ENCODE measurements around the gene FTCD.

The FTCD gene

DNA sequence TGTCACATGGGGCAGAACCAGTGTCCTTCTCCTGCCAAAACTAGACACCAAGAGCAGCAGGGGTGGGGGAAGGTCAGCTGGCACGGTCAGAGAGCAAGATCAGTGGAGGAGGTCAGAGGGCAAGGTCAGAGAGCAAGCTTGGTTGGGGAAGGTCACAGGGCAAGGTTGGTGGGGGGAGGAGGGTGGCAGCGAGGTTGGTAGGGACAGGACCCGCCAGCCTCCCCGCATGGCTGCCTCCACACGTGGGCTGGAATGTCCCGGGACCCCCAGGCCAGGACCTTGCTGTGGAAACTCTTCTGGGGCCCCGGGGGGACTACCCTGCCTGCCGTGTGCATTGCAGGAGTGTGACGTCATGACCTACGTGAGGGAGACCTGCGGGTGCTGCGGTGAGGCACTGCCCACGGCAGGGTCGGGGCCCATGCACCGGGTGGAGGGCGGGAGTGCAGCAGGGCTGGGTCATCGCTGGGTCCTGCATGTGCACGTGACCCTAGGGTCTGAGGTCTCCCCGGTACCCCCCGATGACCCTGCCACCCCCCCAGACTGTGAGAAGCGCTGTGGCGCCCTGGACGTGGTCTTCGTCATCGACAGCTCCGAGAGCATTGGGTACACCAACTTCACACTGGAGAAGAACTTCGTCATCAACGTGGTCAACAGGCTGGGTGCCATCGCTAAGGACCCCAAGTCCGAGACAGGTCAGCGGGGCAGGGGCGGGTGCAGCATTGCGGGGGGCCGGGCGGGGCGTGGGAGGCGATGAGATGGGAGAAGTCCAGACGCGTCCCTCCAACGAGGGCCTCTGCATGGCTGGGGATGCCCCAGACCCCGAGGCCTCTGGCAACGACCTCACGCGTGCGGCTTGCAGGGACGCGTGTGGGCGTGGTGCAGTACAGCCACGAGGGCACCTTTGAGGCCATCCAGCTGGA, 30.2 kb downstream of the FTCD start:
- no peak overlapping the region for H3K4me3 ChIP-seq (ENCODE audit: low read depth, low read length)

DNA sequence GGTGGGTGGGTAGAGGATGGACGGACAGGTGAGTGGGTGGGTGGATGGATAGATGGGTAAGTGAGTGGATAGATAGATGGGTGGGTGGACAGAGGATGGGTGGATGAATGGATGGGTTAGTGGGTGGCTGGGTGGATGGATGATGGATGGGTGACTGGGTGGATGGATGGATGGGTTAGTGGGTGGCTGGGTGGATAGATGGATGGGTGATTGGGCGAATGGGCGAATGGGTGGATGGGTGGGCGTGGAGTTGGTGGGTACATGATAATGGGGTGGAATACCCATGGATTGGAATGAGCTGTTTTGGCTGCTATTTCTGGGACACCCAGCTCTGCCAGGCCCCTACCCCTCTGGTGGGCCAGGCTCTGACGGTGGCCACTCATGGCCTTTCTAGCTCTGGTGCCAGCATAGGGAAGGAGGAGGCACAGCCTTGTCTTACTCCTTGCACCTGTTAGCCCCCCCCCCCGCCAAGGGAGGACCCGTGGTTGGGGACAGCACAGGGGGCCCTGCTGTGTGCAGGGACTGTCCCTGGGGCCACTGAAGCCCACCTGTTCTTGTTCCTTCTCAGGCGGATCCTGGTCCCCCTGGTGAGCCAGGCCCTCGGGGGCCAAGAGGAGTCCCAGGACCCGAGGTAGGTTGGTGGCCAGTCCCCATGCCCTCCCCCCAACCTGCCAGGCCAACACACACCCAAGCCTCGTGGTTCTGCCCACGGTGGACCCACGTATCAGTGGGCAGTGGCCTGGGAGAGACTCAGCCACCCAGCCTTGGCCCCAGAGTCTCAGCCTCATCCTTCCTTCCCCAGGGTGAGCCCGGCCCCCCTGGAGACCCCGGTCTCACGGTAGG, 31.1 kb downstream of the FTCD start:
- no peak overlapping the region for H3K4me3 ChIP-seq (ENCODE audit: low read depth, low read length)

DNA sequence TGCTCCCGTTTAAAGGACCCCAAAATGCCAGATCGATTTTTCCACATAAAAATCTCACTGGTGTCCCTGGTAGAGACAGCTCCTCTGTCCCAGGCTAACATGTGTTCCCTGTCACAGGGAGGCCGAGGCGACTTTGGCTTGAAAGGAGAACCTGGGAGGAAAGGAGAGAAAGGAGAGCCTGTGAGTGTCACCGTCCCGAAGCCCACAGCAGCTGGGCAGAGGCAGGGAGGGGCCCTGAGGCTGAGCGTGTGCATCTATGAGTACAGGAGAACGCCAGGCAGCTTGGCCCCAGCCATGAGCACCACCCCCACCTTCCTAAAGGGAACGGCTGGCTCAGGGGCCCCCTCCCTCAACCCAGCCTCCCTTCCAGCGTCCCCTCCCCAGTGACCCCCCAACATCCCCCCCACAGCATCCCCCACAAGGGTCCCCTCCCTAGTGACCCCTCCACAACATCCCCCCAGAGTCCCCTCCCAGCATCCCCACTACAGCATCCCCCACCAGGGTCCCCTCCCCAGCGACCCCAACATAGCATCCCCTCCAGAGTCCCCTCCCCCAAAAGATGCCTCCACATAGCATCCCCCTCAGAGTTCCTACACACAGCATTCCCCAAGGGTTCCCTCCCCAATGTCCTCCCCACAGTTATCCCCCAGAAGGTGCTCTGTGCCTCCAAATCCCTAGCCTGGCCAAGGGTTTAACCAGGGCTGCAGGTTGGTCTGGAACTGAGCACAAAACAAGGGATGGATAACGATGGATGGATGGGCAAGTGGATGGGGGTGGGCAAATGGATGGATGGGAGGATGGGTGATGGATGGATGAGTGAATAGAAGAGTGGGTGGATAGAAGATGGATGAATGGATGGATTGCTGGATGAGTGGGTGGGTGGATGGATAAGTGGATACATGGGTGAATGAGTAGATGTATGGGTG, 32.4 kb downstream of the FTCD start:
- H3K4me3 ChIP-seq (ENCODE audit: low read depth, low read length), result no peak overlapping the region

DNA sequence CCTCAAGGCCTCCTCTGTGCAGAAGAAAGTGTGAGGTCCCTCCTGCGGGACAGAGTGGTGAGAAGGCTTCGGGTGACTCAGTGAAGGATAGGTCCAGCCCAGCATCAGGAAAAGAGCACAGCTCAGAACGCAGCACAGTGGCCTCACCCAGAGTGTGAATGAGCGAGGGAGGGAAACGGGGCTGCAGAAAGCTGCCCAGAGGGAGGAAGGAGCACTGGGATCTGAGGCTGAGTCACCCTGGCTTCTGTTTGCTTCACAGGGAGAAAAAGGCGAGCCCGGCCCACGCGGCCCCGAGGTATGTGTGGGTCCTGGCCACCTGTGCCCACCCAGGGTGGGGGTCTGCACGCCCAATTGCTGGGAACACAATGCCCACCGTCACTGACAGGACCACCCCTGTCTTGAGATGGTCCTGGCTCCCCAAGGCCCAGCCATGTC, 33.1 kb downstream of the FTCD start:
- H3K4me3 ChIP-seq (ENCODE audit: low read depth, low read length), result no peak overlapping the region

DNA sequence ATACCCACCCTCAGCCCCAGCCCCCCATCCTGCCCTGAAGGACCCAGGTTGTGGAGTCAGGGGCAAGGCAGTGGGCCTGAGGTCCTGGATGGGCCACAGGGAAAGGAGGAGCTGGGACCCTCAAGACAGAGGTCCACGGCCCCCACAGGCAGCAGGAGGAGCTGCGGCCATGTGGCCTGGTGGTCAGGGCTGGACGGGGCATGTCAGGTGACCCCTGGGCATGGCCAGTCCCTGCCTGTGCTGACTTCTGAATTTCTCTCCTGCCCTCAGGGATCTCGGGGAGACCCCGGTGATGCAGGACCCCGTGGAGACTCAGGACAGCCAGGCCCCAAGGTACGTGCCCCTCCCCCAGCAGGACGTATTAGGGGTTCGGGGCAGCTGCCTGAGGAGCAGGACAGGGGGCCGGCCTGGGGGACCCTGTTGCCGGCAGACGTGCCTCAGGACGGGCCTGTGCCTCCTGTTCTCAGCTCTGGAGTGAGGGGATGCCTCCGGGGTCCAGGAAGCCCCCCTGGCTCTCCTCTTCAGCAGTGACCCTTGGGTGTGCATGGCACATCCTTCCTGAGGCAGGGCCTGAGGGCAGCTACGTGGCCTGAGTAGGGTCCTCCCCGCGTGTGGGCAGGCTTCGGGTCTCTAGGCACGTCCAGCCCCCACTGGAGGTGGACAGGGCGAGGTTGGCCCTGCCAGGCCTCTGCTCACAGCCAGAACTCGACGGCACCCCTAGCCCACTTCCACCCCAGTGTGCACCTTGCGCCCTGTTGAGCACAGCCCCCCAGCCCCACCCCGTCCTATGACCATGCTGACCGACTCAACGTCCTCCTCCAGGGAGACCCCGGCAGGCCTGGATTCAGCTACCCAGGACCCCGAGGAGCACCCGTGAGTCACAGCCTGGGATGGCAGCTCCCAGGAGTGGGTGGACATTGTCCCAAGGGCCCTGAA, 33.8 kb downstream of the FTCD start:
- H3K4me3 ChIP-seq (ENCODE audit: low read depth, low read length), result no peak overlapping the region

DNA sequence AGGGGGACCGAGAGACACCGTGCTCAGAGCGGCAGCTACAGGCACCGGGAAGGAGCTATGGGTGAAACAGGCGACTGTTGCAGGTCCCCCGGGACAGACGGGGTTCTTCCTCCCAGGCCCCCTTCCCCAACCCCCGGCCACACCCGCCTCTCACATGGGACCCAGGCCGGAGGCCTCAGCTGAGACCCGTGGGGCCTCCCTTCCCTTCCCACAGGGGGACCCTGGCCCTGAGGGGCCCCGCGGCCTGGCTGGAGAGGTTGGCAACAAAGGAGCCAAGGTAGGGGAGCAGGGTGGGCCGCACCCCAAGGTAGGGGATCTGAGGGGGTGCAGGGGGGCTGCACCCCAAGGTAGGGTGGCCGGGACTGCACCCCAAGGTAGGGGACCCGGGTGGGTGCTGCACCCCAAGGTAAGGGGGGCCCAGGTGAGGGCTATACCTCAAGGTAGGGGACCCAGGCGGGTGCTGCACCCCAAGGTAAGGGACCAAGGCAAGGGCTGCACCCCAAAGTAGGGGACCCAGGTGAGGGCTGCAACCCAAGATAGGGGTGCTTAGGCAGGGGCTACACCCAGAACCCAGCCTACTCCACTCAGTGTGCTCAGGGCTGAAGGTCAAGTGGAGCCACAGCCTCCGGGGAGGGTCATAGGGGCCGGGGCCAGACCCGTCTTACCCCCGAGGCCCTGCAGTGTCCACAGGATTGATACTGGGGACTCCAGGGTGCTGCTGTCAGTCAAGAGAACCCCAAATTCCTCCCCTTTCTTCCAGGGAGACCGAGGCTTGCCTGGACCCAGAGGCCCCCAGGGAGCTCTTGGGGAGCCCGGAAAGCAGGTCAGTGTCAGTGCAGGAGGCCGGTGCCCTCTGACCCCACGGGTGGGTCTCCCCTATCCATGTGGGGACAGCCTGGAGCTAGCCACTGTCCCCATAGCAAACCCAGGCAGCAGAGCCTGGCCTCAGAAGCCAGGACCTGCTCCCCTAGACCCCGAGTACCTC, 34.8 kb downstream of the FTCD start:
- no peak overlapping the region for H3K4me3 ChIP-seq (ENCODE audit: low read depth, low read length)

DNA sequence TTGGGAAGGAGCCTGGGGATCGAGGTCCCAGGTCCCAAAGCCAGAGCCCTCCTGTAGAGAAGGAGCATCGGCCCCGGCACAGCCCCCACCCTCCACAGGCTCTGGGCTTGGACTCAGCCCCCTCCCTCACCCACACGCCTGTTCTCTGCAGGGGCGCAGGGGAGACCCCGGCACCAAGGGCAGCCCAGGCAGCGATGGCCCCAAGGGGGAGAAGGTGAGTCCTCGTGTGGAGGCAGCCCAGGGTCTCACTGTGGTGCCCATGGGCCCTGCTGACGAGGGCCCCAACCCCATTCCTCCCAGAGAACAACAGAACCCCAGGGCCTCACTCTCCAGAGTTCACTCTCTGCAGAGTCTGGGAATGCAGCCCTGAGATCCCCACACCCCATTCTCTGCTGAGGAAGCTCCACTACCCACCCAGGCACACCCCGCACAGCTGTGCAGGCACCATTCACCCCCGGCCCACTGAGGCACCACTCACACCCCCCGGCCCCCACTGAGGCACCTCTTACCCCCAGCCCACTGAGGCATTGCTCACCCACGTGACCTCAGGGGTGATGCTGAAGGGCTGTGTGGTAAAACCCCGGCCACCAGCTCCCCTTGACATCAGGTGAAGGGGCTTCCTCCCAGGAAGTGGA, 35.6 kb downstream of the FTCD start:
- H3K4me3 ChIP-seq (ENCODE audit: low read depth, low read length), result no peak overlapping the region

DNA sequence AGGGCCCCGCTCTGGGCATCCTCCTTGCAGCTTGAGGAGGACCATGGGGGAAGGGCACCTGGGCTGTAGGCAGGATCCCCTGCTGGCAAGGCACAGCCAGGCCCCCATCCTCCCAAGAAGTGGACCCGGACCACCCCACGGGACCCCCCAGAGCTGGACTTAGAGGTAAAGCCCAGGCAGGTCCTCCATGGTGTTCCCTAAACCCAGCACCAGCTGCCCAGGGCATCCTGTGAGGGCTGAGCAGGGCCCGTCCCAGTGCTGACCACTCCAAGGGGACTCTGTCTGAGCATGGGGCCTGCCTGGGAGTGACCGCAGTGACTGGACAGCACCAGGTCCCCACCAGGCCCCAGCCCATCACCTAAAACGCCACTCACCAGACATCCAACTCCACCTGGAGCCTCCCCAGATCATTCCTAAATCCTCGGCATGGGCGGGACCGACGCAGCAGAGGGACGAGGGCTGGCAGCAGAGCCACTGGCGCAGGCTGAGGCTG, 36.2 kb downstream of the FTCD start:
- no peak overlapping the region for H3K4me3 ChIP-seq (ENCODE audit: low read depth, low read length)

DNA sequence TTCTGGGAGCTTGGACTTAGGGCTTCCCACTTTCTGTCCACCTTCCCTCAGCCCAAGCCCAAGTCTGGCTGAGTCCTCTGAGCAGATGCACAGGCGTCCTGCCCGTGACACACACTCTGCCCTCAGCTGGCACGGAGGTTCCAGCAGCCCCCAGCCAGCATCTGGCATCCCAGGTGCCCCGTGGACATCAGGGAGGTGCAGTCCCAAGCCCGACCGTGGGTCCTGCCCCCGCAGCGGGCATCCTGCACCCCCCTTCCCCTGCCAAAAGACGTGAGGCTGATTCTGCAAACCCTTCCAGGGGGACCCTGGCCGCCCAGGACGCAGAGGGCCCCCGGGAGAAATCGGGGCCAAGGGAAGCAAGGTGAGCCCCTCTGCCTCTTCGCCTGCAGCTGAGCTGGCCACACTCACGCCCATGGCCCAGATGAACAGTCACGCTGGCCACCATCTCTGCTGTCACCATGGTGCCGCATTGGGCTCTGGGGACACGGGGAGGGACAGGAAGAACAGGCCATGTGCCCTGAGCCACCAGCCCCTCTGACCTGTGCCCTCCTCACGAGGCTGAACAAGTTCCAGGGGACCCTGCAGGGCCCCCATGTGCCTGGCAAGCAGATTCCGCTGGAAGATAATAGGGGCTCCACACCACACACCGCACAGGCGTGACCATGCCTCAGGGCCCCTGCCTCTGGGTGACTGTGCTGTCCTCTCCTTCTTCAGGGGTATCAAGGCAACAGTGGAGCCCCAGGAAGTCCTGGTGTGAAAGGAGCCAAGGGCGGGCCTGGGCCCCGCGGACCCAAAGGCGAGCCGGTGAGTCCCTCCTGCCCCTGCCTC, 36.8 kb downstream of the FTCD start:
- H3K4me3 ChIP-seq (ENCODE audit: low read depth, low read length), result no peak overlapping the region

DNA sequence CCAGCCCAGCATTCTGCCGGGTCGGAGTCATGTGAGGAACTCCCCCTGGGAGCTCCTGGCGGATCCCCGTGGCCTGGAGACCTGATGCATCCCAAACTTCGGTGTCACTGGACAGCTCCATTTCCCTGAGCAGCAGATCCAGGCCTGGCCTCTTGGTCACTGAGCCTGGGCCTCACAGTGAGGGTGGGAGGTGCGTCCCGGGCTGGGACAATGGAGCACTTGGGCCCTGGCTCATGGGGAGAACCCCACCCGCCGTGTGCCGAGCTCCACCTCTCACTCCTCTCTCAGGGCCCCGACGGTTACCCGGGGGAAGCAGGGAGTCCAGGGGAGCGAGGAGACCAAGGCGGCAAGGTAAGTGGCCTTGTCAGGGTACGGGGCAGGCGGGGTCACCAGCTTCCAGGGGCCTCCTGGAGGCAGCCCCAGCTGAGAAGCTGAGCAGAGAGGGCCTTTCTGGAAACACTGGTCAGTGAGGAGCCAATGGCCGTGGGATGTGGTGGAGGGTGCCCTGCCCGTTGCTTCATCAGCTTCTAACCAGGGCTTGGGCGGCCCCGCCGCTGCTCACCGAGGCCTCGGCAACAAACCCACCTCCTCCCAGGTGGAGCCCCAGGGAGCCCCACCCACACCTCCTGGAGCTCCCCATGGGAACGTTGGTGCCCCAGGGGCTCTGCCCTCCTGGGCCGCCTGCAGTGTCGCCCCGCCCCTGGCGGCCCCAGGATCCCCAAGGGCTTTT, 37.6 kb downstream of the FTCD start:
- H3K4me3 ChIP-seq (ENCODE audit: low read depth, low read length), result no peak overlapping the region

DNA sequence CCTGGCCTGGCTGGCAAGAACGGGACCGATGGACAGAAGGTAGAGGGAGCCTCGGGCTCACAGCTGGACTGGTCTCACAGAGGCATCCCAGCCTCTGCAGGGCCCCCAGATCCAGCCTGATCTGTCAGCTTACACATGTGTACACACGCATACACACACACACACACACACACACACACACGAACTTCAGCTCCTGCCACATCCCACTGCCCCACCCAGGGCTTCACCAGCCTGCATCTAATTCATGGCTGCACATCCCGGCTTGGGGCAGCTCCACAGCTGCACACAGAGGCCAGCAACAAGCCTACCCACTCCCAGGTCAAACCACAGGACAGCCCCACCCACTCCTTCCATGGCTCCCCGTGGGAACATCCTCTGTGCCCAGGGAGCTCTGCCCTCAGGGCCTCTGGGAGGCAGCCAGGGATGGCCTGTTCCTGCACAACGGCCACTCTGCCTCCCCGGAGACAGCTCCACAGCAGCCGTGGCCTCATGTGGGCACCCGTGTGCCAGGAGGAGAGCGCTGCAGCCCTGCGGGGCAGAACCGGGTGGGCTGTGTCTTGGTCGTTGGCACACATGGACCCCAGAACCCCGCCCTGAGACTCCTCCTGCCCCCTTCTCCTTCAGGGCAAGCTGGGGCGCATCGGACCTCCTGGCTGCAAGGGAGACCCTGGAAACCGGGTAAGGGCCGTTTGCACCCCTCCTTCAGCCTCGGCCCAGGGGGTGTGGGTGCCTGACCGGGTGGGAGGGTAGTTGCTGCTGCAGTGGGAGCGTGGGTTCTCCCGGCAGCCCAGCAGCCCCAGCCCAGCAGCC, 38.4 kb downstream of the FTCD start:
- H3K4me3 ChIP-seq (ENCODE audit: low read depth, low read length), result no peak overlapping the region

DNA sequence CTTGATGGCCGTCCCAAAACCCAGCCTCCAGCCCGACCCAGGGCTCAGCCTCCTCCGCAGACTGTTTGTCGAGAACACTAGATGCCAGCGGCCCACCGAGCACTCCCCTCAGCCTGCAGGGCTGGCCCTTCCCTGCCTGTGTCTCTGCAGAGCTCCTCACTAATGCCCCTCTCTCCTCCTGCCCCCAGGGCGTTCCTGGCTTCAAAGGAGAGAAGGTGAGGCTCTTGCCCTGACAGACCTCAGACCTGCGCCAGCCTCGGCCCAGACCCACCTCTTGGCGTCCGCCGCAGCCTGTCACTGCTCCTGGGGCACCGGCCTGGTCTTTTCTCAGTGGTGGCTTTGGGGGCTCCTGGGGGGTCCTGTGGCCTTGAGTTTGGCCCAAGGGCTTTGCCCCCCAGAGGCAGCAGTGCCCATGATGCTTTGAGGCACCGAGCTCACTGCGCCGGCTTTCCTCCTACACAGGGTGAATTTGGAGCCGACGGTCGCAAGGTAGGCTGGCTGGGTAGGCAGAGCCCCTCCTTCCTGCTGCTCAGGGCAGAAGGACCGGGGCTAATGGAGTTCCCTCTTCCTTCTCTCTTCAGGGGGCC, 39.1 kb downstream of the FTCD start:
- H3K4me3 ChIP-seq (ENCODE audit: low read depth, low read length), result no peak overlapping the region

DNA sequence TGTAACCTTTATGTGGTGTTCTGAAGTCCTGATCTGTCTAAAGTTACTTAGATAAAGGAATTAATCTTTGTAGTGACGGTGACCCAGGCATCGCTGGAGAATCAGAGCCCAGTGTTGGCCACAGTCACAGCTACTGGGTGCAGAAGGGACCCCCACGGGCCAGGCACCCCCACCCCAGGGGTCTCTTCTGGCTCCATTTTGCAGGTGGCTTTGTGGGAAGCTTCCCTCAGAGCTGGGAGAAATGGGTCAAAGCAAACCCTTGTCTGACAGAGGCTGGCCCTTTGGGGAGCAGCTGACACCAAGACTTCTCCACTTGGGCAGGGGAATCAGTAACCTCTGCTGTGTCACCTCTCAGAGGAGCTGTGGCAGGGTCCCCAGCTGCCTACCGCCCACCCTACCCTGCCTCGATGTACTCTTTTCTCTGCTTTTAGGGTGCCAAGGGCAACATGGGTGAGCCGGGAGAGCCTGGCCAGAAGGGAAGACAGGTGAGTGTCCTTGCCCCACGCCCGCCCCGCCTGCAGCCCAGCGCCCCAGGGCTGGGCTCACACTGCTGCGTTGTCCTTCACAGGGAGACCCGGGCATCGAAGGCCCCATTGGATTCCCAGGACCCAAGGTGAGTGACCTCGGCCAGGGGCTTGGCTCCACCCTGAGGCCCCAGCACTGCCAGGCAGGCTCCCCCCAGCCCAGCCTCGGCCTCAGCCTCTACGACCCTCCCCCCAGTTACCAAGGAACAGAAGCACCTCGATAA, 39.8 kb downstream of the FTCD start:
- H3K4me3 ChIP-seq (ENCODE audit: low read depth, low read length), result no peak overlapping the region

DNA sequence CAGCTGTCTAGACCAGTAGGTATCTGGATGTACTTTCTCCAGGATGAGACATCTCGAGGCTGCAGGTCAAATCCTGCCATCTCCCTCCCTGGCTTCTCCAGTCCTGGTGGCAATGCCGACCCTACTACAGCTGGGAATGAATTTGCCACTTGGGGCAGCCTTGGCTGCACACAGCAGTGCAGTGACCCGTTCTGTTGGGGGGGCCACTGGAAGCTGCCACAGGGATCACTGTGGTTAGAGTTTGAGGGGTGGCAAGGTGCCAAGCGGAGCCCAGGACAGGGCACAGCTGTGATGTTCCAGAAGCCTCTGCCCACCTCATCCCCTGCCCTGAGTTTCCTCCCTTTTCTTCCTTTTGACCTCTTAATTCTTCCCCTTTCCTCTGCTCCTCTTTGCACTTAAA, 40.4 kb downstream of the FTCD start:
- H3K4me3 ChIP-seq (ENCODE audit: low read depth, low read length), result no peak overlapping the region

Data from iPS-11a (cell line).